CD4-positive, alpha-beta T cell treated with Interleukin-15 for 4 hours (primary cell): ENCODE results near the gene GALNT9.

Experiments used
- DNase-seq: peaks from one replicate; pipeline ENCODE4 v3.0.0-alpha.2; 2020; ENCODE audit warnings: low spot score

The GALNT9 gene

GRCh38 chr12:132325733-132326130, 3.7 kb downstream of the GALNT9 start:
- DNase-seq = no peak

DNA sequence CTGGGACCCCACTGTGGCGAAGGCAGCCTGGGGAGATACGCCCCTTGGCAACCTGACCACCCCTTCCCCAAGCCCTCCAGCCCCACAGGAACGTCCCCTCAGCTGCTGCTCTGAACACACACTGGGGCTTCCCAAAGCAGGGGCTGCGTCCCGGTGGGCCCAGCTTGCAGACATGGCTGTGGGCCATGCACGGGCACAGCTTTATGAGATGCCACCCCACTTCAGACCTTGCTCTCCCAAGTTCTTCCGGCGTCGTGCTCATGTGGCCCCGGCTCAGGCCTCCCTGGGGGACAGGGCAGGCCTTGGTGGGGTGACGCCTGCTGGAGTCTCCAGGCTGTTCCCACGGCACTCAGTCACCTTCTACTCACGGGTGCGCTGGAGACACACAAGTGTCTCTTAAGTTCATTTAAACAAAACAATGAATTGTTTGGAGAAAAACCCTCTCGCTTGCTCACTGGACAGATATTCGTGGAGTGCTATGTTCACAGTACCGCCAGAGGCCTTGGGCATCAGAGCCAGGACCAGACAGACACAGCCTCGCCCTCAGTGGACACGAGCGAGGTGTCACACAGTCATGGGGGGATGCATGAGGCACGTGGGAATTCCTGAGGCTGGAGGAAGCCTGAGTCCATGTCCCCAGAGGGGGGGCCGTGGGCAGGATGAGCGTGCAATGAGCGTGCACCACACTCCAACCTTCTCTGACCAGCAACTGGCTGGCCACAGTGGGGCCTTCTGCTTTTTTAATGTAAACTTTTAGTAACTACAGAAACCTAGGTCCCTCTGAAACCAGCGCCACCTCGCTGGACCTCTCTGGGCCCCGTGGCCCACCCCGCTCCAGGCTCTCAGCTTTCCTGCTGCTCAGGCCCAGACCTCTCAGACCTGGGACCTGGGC, 4.3 kb downstream of the GALNT9 start:
- no peak for DNase-seq

GRCh38 chr12:132324173-132324572, 5.2 kb downstream of the GALNT9 start:
- DNase-seq = no peak

- no peak for DNase-seq
Observed at GRCh38 chr12:132323171-132324010, 6.0 kb downstream of the GALNT9 start.

DNA sequence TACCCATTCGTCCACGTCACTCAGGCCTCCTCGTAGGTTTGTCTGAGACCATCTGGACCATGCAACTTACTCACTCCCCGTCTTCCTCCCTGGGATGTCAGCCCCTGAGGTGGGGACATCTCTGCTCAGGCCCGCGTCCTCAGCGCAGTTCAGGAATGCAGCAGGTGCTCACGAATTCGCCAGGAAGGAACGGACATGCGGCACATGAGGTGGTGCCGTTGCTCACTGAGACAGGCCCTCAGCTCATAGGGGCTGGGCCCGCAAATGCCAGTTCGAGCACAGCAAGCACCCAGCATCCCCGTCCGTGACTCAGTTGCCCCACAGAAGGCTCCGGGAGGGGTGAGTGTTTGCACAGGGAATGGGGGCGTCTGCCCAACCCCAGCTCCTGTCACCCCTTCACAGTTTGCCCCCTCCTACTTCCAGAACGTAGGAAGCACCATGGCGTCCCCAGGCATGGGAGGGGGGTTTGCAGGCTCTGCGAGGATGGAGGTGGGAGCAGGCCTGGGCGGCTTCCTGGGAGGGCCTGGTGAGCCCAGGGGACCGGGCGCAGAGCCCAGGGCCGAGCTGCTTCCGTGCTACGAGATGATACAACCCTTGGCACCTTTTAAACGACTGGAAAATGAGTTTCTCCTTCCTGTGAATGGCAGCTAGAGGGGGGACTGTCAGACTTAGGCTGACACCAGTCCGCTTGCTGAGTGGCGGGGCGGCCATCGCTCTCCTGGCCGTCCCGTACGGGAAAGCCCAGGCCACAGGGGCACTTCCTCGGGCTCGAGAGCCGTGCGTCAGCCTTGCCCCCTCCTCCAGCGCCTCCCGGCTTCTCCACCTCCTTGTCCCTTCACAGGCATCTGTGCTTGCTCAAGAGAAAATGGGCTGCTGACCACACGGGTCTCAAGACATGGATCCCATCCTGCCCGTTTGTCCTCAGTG, 6.9 kb downstream of the GALNT9 start:
- no peak for DNase-seq

DNA sequence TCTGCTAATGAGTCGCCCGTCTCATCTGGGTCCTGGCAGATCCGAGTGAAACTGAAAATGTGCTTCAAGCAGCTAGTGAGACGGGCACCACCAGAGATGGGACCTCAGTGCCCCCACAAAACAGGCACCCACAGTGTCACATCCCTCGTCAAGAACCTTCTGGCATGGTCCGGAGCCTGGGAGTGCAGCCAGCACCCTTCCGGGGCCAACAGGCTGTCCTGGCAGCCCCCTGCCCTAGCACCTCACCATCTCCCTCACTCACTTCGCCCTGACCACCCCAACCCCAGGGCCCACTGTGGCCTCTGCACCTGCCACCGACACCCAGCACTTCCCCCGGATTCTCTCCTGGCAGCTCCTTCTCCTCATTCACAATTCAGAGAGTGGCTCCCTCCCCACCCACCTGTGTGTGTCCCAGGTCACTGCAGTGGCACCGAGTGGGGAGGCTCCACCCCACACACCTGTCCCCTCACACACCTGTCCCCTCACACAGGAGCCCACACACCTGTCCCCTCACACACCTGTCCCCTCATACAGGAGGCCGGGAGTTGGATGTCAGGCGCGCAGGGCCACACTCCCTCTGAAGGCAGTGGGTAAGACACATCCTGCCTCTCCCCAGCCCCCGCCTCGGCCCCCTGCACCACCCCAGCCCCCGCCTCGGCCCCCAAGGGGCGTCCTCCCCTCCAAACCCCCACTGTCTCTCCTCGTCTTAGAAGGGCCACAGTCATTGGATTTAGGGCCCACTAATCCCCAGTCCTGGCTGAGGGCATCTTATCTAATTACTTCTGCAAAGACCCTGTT, 7.9 kb downstream of the GALNT9 start:
- DNase-seq = no peak

- no peak for DNase-seq
Observed at GRCh38 chr12:132320767-132321211, 8.6 kb downstream of the GALNT9 start.

DNA sequence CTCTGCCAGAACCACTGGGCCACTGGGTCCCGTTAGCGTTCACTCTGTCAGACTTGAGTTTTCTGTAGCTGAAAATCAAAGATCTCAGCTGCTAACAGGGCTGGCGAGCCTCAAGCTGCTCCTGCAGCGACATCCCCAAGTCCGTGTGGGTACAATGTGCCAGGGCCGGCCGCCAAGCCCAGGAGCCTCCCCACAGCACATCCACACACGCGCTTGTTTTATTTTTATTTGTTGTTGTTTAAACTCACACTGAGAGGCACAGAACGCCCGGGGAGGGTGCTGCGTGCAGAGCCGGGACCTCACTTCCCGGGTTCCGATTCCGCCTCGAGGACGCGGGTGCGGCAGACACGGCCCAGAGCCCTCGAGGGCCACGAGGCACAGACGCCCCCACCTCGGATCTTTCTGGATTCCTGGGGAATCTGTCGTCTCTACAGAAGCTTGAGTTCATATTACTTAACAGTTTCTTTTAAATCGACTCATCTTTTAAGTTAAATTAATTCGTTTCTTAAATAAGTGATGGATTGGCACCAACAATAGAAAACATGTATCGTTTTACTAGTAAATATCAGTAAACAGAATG, 9.3 kb downstream of the GALNT9 start:
- DNase-seq = no peak

DNA sequence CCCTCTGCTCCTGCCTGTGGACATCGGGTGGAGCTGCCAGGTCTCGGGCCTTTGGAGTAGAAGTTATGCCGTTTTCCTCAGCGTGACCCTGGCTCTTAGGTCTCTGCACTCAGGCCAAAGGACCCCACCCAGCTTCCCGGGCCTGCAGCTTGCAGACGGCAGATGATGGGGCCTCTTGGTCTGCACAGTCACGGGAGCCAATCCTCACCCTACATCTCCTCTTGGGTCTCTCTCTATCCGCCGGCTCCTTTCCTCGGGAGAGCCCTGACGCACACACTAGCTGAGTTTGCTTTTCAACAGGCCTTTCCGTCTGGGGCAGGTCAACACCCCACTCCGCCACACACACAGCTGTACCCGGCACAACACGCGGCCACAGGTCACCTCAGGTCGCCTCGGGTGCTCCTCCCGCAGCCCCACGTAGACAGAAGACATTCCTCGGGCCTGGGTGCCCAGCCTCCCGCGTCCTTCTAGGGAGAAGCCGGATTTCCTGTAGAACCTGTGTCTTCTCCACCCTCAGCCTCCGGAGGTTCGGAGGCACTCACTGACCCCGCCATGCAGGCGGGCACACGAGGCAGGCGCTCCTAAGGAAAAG, 9.9 kb downstream of the GALNT9 start:
- DNase-seq = no peak

DNA sequence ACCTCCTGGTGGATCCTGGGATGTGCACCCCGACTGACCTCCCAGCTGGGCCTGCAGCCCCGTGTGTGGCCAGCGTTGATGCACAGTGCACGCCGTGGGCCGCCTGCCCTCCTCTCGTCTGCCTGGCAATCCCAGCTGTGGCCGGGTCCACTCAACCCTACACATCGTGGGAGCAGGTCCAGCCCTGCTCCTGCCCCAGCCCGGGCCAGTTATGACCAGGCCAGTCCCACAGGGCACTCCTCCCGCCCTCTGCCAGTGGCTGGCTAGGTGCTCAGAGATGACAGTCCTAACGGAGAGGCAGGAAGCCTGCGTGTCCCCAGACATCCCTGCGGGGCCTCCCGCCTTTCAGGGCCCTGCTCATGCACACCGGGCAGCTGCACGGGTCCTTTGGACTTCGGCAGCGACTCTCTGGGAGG, 10.8 kb downstream of the GALNT9 start:
- DNase-seq = no peak

DNA sequence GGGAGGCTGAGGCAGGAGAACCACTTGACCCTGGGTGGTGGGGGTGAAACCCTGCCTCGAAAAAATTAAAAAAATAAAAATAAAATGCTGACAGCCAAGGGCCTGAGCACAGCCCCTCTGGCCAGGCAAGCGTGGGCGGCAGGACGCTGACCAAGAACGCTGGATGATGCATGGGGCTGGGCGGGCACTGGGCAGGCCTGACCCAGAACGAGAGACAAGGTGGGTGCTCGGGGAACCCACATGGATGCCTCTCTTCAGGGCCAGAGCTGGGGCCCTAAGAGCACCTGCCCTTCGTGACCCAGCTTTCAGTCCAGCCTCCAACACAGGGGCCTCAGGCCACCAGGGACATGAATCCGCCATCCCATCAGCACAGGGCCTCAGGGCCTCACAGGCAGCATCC, 11.3 kb downstream of the GALNT9 start:
- no peak for DNase-seq

DNA sequence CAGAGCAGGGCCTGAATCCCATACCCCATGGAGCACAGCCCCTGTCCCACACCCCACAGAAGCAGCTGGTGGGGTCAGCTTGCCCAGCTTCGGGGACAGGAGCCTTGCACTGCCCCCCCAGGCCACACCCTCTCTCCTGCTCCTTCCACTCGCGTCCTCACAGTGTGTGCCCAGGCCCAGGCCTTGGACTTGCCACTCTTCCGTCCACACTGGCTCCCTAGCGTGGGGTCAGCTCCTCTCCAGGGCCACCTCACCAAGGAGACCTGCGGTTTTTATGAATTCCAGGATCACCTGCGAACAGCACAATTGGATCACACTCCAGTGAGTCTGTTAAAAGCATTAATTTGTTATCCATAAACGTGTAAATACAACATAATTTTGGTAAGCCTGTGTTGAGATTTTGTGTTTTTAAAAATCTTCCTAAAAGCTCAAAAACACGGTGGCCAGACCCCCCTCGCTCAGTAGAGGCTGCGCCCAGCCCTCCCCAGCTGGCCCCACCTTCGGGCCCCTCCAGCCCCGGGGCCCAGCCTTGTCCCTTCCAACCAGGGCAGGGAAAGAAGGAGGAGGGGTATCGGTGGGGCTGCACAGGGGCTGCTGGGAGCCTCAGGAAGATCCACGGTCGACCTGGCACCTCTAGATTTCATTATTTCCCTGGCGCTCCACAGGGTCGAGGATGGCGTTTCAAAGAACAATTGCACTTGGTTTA, 12.0 kb downstream of the GALNT9 start:
- DNase-seq = no peak

DNA sequence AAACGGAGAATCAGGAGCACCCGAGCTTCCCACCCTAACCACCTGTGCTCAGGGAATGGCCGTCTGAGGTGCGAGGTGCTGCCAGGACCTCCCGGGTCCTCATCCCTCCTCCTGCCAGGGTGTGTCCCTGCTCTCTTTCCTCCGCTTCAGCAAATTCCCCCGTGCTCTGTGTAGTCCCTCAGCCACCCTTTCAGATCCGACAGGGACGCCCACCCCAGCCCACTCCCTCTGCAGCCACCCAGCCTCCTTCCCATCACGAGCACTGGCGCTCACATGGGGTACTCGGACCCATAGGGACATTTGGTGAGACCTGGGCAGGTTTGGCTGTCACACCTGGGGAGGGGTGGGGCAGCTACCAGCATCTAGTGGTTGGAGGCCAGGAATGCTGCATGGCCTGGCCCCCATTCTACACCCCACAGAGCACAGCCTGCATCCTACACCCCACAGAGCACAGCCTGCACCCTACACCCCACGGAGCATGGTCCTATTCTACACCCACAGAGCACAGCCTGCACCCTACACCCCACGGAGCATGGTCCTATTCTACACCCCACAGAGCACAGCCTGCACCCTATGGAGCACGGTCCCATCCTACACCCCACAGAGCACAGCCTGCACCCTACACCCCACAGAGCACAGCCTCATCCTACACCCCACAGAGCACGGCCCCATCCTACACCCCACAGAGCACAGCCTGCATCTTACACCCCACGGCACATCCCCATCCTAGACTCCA, 12.7 kb downstream of the GALNT9 start:
- DNase-seq = no peak

DNA sequence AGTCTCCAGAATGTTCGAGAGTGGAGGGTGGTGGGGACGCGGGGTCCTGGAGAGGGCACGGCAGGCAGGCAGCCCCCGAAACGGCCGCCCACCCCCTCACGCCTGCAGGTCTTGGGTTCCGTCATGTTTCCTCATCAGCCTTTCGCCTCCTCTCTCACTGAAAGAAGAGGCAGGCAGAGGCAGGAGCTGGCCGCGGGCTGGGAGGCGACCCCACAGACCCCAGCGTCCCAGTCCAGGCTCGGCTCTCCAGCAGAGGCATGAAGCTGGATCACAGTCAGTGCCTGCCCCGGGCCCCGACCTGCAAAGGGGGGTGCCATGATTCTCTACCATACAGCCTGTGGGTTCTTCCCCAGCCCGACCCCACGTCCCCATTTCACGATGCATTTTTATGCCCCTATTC, 13.4 kb downstream of the GALNT9 start:
- no peak for DNase-seq

DNA sequence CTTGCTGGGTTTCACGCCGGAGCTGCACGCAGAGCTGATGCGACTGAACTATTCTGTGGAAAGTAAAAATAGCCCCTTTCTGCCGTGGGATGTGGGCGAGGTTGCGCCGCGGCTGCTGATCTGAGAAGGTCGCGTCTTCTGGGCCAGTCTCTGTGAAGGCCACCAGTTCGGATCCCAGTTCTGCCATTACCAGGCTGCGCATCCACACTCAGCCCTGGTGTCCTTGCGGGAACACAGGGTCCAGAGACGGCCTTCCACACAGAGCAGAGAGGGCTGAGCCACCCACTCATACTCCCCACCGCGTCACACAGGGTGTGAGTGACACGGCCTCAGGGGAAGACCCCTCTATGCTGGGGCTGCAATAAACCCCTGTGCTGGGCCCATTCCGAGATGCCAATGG, 13.9 kb downstream of the GALNT9 start:
- no peak for DNase-seq

- DNase-seq = no peak
Observed at GRCh38 chr12:132314516-132315233, 14.7 kb downstream of the GALNT9 start.

- no peak for DNase-seq
Observed at GRCh38 chr12:132314035-132314434, 15.4 kb downstream of the GALNT9 start.

- DNase-seq = no peak
Observed at GRCh38 chr12:132313182-132313581, 16.2 kb downstream of the GALNT9 start.
